ENCODE data around the gene OSBPL3. TPM values are rescaled to one million over a fixed set of nuclear protein-coding genes. Genes with fewer than 3 reads are reported as not detected.

Gene OSBPL3
- total RNA-seq, 2 donors from 2014 or later = 52.9 to 53.0 TPM

- H3K4me1 Mint-ChIP-seq (ENCODE audit: low read depth) = peaks cover 5% of the 10 kb centered on the region
- H3K4me3 Mint-ChIP-seq = no peak overlapping the region
- H3K27me3 Mint-ChIP-seq (ENCODE audit: low read depth) = peaks cover 29% of the 10 kb centered on the region
- DNase-seq (no peak), ATAC-seq (replicated peaks in 1 of 2) (no peak)
- H3K27ac Mint-ChIP-seq = no peak overlapping the region
- H3K9me3 Mint-ChIP-seq = peaks cover 0 to 3% of the 10 kb centered on the region in 2 donors
- peaks cover 0 to 4% of the 10 kb centered on the region in 2 donors for H3K36me3 Mint-ChIP-seq (ENCODE audit: insufficient read depth in 2 of 2)
Observed at GRCh38 chr7:24769014-24769830, 210.8 kb downstream of the OSBPL3 start.

- Mint-ChIP-seq H3K27me3 (ENCODE audit: low read depth) (peaks cover 41% of the 10 kb centered on the region), H3K36me3 (ENCODE audit: insufficient read depth in 2 of 2) (peaks cover 0 to 4% of the 10 kb centered on the region in 2 donors), H3K9me3 (peaks cover 0 to 3% of the 10 kb centered on the region in 2 donors), H3K4me3 (no peak overlapping the region), H3K4me1 (ENCODE audit: low read depth) (no peaks in the 10 kb centered on the region), H3K27ac (no peak overlapping the region)
- no peak for DNase-seq
- ATAC-seq (replicated peaks in 1 of 2) = no peak
Observed at GRCh38 chr7:24767878-24768569, 212.0 kb downstream of the OSBPL3 start.

DNA sequence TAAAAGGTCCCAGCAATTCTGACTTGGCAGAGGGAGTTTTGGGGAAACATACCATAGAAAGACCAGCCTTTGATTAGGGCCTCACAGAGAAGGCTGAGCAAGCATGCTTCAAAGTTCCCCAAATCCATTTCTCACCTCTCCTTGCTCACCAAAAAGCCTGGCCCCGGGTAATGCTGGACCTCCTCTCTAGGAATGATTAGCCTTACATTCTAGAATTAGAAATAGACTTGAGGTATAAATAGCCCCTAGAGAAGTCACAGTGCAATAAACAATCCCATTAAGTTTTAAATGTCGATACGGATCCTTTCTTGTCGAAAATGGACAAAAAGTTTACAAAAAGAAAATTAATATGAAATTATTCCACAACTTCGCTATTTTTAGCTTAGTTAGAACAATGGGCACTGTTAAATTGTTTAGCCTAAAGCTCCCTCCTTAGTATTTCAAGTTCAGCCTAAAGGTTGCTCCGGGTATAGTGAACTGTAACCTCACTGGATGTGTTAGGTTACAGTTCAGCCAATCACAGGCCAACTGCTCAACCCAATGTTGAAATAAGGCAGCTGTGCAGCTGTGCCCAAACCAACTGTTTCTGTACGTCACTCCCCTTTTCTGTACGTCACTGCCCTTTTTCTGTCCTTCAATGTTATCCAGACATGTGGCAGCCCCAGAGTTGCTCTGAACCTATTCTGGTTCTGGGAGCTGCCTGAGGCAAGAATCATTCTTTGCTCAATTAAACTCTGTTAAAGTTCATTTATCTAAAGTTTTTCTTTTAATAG, 214.8 kb downstream of the OSBPL3 start:
- H3K4me1 Mint-ChIP-seq (ENCODE audit: low read depth) = no peaks in the 10 kb centered on the region
- no peak overlapping the region for H3K27ac Mint-ChIP-seq
- H3K9me3 Mint-ChIP-seq = peaks cover 0 to 2% of the 10 kb centered on the region in 2 donors
- no peak overlapping the region for H3K4me3 Mint-ChIP-seq
- peaks cover 4 to 5% of the 10 kb centered on the region in 2 donors for H3K36me3 Mint-ChIP-seq (ENCODE audit: insufficient read depth in 2 of 2)
- ATAC-seq (replicated peaks in 1 of 2) = no peak
- no peak for DNase-seq
- peaks cover 43% of the 10 kb centered on the region for H3K27me3 Mint-ChIP-seq (ENCODE audit: low read depth)

- H3K4me1 Mint-ChIP-seq (ENCODE audit: low read depth) = no peaks in the 10 kb centered on the region
- H3K27me3 Mint-ChIP-seq (ENCODE audit: low read depth) = peaks cover 54% of the 10 kb centered on the region
- DNase-seq = no peak
- H3K9me3 Mint-ChIP-seq = peaks cover 0 to 2% of the 10 kb centered on the region in 2 donors
- H3K4me3 Mint-ChIP-seq = no peak overlapping the region
- H3K27ac Mint-ChIP-seq = no peak overlapping the region
- no peak for ATAC-seq (replicated peaks in 1 of 2)
- peaks cover 4 to 5% of the 10 kb centered on the region in 2 donors for H3K36me3 Mint-ChIP-seq (ENCODE audit: insufficient read depth in 2 of 2)
Observed at GRCh38 chr7:24764011-24764410, 216.0 kb downstream of the OSBPL3 start.

- H3K27me3 Mint-ChIP-seq (ENCODE audit: low read depth) = peaks cover 60% of the 10 kb centered on the region
- DNase-seq = no peak
- no peak overlapping the region for H3K27ac Mint-ChIP-seq
- peaks cover 0 to 2% of the 10 kb centered on the region in 2 donors for H3K9me3 Mint-ChIP-seq
- no peak for ATAC-seq (replicated peaks in 1 of 2)
- H3K4me3 Mint-ChIP-seq = no peak overlapping the region
- peaks cover 4 to 5% of the 10 kb centered on the region in 2 donors for H3K36me3 Mint-ChIP-seq (ENCODE audit: insufficient read depth in 2 of 2)
- H3K4me1 Mint-ChIP-seq (ENCODE audit: low read depth) = peaks cover 4% of the 10 kb centered on the region
Observed at GRCh38 chr7:24763303-24763901, 216.6 kb downstream of the OSBPL3 start.

DNA sequence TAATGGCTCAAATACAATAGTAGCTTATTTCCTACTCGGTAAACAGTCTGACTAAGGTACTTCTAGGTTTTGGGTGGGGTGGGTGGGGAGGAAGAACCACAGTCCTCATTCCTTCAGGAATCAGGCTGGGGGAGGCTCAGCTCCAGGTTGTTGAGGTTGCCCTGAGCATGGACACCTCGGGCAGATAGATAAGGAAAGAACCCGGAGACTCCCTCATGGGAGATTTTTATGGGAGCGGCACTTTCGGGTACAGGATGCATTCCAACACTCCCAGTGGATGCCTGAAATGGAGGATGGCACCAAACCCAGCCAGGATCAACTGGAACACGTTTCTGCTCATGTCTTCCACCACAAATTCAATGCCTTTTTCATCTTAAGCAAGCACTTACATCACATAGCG, 217.2 kb downstream of the OSBPL3 start:
- ATAC-seq (replicated peaks in 1 of 2) (no peak), DNase-seq (no peak)
- Mint-ChIP-seq H3K9me3 (peaks cover 0 to 2% of the 10 kb centered on the region in 2 donors), H3K4me3 (no peak overlapping the region), H3K4me1 (ENCODE audit: low read depth) (peaks cover 11% of the 10 kb centered on the region), H3K36me3 (ENCODE audit: insufficient read depth in 2 of 2) (peaks cover 4 to 5% of the 10 kb centered on the region in 2 donors), H3K27me3 (ENCODE audit: low read depth) (peaks cover 60% of the 10 kb centered on the region), H3K27ac (no peak overlapping the region)

DNA sequence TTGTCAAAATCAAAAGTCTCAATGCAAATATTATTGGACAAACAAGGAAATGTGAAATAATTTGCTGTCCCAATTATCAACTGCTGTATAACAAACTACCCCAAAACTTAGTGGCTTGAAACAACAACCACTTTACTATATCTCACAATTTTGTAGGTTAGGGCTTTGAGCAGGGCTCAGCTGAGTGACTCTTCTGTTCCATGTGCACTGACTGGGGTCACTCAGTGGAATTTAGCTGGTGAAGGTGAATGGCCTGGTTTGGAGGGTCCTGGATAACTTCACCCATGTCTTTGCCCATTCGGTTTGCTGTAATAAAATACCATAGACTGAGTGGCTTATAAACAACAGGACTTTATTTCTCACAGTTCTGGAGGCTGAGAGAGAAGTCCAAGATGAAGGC, 219.0 kb downstream of the OSBPL3 start:
- peaks cover 60% of the 10 kb centered on the region for H3K27me3 Mint-ChIP-seq (ENCODE audit: low read depth)
- H3K4me1 Mint-ChIP-seq (ENCODE audit: low read depth) = peaks cover 23% of the 10 kb centered on the region
- H3K9me3 Mint-ChIP-seq = peaks cover 0 to 2% of the 10 kb centered on the region in 2 donors
- H3K27ac Mint-ChIP-seq = no peak overlapping the region
- ATAC-seq (replicated peaks in 1 of 2) (no peak), DNase-seq (no peak)
- peaks cover 4 to 5% of the 10 kb centered on the region in 2 donors for H3K36me3 Mint-ChIP-seq (ENCODE audit: insufficient read depth in 2 of 2)
- H3K4me3 Mint-ChIP-seq = no peak overlapping the region

DNA sequence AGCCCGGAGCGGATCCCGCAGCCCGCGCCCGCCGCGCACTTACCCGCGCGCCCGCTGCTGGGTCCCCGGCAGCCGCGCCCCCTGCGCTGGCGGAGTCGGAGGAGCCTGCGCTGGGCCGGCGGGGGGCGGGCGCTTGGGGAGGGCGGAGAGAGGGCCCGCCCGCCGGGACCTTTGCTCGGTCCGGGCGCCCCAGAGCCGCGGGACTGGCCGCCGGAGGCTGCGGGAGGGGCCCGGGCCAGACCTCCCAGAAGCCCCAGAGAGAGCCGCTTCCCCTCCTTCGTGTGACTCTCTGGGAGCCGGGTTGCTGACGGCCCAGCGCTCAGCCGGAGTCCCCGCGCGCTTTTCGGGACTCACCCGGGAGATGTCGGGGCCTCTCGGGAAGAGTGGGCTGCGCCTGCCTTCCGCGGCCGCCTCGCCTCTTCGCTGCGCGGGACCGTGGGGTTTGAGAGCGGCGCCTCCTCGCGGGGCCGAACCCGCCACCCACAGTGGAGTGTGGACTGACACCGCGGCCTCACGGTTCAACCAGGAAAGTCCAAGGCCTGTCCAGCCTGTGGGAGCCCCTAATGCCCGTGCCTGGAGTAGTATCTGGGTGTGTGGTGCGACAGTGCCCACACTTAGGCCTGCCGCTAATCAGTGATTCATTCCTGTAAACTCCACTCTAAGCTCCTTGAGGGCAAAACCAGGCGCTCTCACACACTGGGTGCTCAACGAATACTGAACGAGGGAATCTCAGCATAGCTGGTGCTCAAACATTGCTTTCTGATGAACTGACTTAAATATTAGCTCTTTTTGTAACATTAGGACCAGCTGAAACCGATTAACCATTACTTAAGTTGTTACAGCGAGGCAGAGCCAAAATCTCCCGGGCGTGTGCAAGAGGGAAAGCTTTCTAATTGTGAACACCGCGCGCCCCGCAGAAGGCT, 222.4 kb downstream of the OSBPL3 start, which contains the start of gene GSDME:
Gene GSDME (minus strand): TSS at position 112 of the 923 bp plus-strand sequence. CDS start 7,690 bp downstream, outside the sequence.
- peak; percentile 63 to 66 for DNase-seq
- H3K4me3 Mint-ChIP-seq = peak within 1 kb of the TSS; percentile 70 to 92
- peaks cover 29% of the 10 kb centered on the region for H3K27me3 Mint-ChIP-seq (ENCODE audit: low read depth)
- ATAC-seq (replicated peaks in 1 of 2) = peak; percentile 69 to 78
- H3K9me3 Mint-ChIP-seq = peaks cover 0 to 2% of the 10 kb centered on the region in 2 donors
- H3K27ac Mint-ChIP-seq = peak within 1 kb of the TSS; percentile 58
- H3K36me3 Mint-ChIP-seq (ENCODE audit: insufficient read depth in 2 of 2) = peaks cover 5 to 8% of the 10 kb centered on the region in 2 donors
- peaks cover 42% of the 10 kb centered on the region for H3K4me1 Mint-ChIP-seq (ENCODE audit: low read depth)

- peaks cover 47% of the 10 kb centered on the region for H3K4me1 Mint-ChIP-seq (ENCODE audit: low read depth)
- H3K27ac Mint-ChIP-seq = peak overlapping the region; percentile 58
- peaks cover 0 to 2% of the 10 kb centered on the region in 2 donors for H3K9me3 Mint-ChIP-seq
- peaks cover 37% of the 10 kb centered on the region for H3K27me3 Mint-ChIP-seq (ENCODE audit: low read depth)
- peak overlapping the region; percentile 70 to 92 for H3K4me3 Mint-ChIP-seq
- ATAC-seq (replicated peaks in 1 of 2) (peak; percentile 30 to 32), DNase-seq (peak; percentile 37 to 38)
- H3K36me3 Mint-ChIP-seq (ENCODE audit: insufficient read depth in 2 of 2) = peaks cover 8 to 9% of the 10 kb centered on the region in 2 donors
Observed at GRCh38 chr7:24756545-24757352, 223.2 kb downstream of the OSBPL3 start.

- peaks cover 41% of the 10 kb centered on the region for H3K27me3 Mint-ChIP-seq (ENCODE audit: low read depth)
- DNase-seq (peak; percentile 24 to 42), ATAC-seq (replicated peaks in 1 of 2) (peak; percentile 74 to 81)
- H3K36me3 Mint-ChIP-seq (ENCODE audit: insufficient read depth in 2 of 2) = peaks cover 5 to 8% of the 10 kb centered on the region in 2 donors
- H3K27ac Mint-ChIP-seq = peak overlapping the region; percentile 85
- peak overlapping the region; percentile 70 to 92 for H3K4me3 Mint-ChIP-seq
- peaks cover 47% of the 10 kb centered on the region for H3K4me1 Mint-ChIP-seq (ENCODE audit: low read depth)
- no peaks in the 10 kb centered on the region for H3K9me3 Mint-ChIP-seq
Observed at GRCh38 chr7:24755541-24756407, 224.2 kb downstream of the OSBPL3 start.
